22Rv1 (cell line): ENCODE results near the gene NRROS.

Experiments
- H3K27ac ChIP-seq: fragments of 450-650 bp; 2 replicates; pipeline ENCODE4 v1.5.1; 2017
- ZFX ChIP-seq: fragments of 450-650 bp; IDR thresholded peaks from 2 replicates; pipeline ENCODE4 v1.6.1; 2017; ENCODE audit warnings: antibody characterized with exemption, borderline replicate concordance
- TF ChIP-seq, protein P1 (sequence below): fragments of 450-650 bp; IDR thresholded peaks from 2 replicates; pipeline ENCODE4 v1.5.1; 2017; ENCODE audit warnings: mild to moderate bottlenecking

Gene NRROS

DNA sequence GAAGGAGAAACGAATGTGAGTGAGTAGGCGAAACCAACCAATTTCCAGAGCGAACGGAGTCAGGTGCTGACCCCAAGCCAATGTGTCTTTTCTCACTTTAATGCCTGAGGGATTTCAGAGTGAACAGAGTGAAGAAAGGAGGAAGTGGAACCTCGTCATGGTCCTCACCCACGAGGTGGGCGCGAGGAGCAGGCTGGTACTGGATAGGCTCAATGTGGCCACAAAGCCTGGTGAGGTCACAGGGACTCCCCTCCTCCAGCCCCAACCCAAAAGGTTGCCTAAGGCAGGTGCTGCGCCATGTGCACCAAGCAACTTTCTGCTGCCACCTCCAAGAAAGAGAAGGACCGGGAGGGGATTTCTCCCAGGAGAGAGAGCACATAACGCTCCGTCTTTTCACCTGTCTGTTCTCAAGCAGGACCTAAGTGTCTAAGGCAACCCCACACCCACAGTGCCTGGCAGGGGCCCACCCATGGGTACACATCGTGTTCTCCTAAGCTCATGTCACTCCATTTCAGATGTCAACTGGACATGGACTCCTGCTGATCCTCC, 3.8 kb downstream of the NRROS start:
- H3K27ac ChIP-seq = no peak overlapping the region
- no peak for TF ChIP-seq ZFX
- TF ChIP-seq, protein P1, sequence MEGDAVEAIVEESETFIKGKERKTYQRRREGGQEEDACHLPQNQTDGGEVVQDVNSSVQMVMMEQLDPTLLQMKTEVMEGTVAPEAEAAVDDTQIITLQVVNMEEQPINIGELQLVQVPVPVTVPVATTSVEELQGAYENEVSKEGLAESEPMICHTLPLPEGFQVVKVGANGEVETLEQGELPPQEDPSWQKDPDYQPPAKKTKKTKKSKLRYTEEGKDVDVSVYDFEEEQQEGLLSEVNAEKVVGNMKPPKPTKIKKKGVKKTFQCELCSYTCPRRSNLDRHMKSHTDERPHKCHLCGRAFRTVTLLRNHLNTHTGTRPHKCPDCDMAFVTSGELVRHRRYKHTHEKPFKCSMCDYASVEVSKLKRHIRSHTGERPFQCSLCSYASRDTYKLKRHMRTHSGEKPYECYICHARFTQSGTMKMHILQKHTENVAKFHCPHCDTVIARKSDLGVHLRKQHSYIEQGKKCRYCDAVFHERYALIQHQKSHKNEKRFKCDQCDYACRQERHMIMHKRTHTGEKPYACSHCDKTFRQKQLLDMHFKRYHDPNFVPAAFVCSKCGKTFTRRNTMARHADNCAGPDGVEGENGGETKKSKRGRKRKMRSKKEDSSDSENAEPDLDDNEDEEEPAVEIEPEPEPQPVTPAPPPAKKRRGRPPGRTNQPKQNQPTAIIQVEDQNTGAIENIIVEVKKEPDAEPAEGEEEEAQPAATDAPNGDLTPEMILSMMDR = no peak

DNA sequence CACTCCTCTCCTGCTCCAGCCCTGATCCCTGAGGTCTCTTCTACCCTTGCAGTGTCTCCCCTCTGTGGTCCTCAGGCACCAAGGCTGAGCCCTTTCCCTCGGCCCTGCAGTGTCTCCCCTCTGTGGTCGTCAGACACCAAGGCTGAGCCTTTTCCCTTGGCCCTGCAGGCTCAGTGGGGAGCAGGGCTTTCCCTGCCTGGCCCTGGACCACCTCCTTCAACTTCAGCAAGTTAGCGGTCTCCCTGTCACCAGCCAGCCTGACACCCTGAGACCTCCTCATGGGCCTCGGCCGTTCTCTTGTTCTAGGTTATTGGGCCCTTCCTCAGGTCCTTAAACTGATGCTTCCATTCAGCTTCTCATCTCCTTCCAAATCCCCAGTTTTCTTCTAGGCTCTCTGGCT, 4.3 kb downstream of the NRROS start:
- H3K27ac ChIP-seq = no peak overlapping the region
- no peak for TF ChIP-seq ZFX
- TF ChIP-seq, protein P1 = no peak

DNA sequence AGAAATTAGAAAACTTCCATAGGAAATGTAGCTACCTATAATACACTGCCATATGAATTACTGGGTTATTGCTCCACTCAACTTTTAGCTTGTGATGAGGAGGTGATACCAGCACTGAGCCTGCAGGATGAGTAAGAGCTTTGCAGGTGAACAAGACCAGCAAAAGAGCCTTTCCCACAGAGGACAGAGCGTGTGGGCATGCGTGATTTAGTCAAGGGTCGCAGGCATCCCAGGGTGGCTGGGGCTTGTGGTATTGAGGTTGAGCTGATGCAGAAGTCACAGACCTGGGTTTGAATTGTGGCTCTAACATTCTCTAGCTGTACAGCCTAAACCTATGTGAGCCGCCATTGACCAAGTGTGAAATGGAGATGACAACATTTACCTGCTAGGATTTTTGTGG, 5.6 kb downstream of the NRROS start:
- no peak overlapping the region for H3K27ac ChIP-seq
- TF ChIP-seq, protein P1 = no peak
- TF ChIP-seq ZFX = no peak

DNA sequence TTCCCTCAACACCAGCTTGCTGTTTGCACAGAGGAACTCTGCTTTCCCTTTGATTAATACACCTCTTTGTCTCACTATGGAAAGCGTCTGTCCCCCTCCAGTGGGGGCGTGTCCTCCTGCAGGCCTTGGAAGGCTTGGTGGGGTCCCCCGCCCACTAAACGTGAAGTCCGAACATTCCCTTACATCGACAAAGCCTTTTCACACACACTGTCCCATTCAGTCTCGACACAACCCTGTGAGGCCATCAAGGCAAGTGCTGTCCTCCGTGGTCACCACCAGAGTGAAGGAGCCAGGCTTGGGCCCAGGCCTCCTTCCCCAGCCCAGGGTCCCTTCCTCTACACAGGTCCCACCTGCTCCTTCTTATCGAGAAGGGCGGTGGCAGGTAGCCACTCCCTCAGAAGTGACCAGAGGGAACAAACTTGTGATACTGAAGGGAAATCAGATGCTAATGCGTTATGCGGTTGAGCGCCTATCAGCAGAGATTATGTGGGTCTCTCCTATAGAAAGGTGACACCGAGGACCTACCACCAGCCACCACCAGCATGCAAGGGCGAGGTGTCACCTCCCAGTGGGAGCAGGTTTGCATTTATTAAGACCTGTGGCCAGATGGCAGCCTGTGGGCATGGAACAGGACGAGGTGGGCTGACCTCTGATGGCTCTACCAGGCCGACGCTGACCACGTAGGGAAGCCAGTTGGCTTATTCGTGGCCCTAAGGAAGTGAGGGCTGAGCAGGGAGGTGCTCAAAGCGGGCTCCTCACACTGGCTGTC, 6.6 kb downstream of the NRROS start:
- no peak for TF ChIP-seq ZFX
- TF ChIP-seq, protein P1 = no peak
- H3K27ac ChIP-seq = no peak overlapping the region

DNA sequence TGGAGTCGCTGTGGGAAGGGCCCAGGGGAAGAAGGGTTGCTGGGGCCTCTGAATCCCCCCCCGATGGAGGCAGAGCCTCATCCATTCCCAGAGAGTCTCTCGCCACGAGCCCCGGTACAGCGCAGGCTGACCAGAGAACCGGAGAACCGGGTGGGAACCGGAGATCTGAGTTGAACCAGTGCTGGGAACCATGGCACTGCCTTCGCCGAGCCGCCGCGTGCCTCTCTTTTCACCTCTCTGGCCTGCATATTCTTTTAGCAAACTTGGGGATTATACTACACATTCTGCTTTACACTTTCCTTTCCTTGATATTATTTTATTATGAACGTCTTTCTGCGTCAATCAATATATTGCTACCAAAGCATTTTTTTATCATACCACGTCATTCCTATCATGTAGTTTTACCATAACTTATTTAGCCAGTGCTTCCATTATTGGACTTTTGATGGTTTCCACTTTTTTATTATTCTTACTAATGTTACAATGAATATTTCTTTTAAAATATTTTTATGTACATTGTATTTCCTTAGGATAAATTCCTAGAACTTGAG, 7.2 kb downstream of the NRROS start:
- TF ChIP-seq, protein P1 = no peak
- H3K27ac ChIP-seq = no peak overlapping the region

DNA sequence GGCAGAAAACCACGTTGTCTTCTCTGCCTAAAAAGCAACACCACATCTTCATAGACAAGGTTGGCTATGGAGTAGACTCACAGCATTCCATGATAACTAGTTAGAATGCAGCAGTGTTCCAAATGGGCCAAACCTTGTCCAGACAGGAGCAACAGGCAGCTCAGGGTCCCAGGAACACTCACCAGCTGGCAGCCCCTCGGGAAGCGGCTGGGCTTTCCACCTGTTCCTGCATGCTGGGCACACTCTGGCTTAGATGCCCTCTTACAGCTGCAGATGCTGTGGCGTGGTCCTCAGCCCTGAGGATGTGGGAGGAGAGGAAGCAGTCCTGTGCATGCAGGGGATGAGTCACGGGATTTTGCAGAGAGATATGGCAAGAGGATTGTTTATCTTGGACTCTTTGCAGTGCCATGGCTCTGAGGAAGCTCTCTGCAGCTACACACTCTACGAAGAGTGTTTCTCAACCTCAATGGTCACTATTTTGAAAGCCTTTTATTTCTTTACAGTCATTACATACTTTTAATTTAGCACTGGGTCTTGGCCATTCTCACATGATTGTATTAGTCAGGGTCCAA, 11.3 kb downstream of the NRROS start:
- no peak overlapping the region for H3K27ac ChIP-seq
- TF ChIP-seq, protein P1 = no peak
- no peak for TF ChIP-seq ZFX

DNA sequence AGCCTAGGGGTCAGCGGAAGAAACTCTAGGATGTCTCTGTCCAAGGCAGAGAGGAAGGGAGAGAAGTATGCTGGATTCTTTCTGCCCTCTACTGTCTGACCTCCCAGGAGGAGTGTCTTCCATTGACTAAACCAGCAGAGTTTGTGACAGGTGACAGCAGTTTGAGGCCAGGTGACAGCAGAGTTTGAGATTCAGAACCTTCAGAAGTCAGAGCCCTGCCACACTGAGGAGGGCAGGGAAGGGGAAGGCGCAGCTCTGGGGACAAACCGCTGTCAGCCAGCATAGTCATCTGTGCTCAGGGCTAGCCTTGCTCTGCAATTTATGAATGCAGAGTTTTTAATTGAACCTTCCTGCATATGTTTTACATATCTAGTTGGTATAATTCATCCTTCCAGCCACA, 12.3 kb downstream of the NRROS start:
- no peak overlapping the region for H3K27ac ChIP-seq
- TF ChIP-seq, protein P1 = no peak
- no peak for TF ChIP-seq ZFX
